ENCODE measurements around the gene SLC34A3.
"Not testable (repeated sequence)": the region's sequence is repeated elsewhere in the genome, so short reads cannot be mapped to it uniquely, and the experiment has no call there.

Gene SLC34A3

GRCh38 chr9:137241490-137242268 lies 11.0 kb downstream of the SLC34A3 start:
- Histone ChIP-seq H3K27me3 (ENCODE audit: insufficient read depth, low read length, poor library complexity) (no peaks in the 10 kb centered on the region), H3K4me1 (ENCODE audit: control insufficient read depth, low read depth, low read length) (peaks cover 16% of the 10 kb centered on the region), H3K23ac (ENCODE audit: low read length) (peak overlapping the region; percentile 66), H3K4me2 (ENCODE audit: low read length) (peak overlapping the region; percentile 72), H3K27ac (ENCODE audit: low read depth, low read length) (peak overlapping the region; percentile 91), H2AK5ac (ENCODE audit: low read length) (no peak overlapping the region), H2BK120ac (ENCODE audit: low read depth, low read length) (no peak overlapping the region), H2BK5ac (ENCODE audit: low read length) (no peak overlapping the region), H3K79me2 (ENCODE audit: control insufficient read depth, insufficient read depth, low read length) (peaks cover 18% of the 10 kb centered on the region), H3K4me3 (ENCODE audit: low read length) (peak overlapping the region; percentile 76), H3K18ac (ENCODE audit: low read length) (peak overlapping the region; percentile 51), H2BK15ac (replicated peaks; ENCODE audit: low read depth) (no peak overlapping the region), H4K5ac (ENCODE audit: low read length) (no peak overlapping the region), H3K79me1 (ENCODE audit: low read length) (peaks cover 9% of the 10 kb centered on the region), H4K8ac (ENCODE audit: low read depth, low read length) (no peak overlapping the region), H3K56ac (ENCODE audit: low read length) (peak overlapping the region; percentile 96), H3K36me3 (ENCODE audit: control insufficient read depth, insufficient read depth, low read length) (peaks cover 6% of the 10 kb centered on the region), H3K4ac (ENCODE audit: low read depth, low read length) (peak overlapping the region; percentile 93), H3K9ac (ENCODE audit: low read length) (peak overlapping the region; percentile 96)
- DNase-seq: no peak
- WGBS (ENCODE audit: extremely low coverage, insufficient coverage, low lambda C conversion rate): no CpG with 5 or more reads among the region's 83 CpGs

- Histone ChIP-seq H3K79me1 (ENCODE audit: low read length) (peaks cover 9% of the 10 kb centered on the region), H3K4me3 (ENCODE audit: low read length) (peak overlapping the region; percentile 76), H3K56ac (ENCODE audit: low read length) (peak overlapping the region; percentile 96), H2BK120ac (ENCODE audit: low read depth, low read length) (no peak overlapping the region), H3K36me3 (ENCODE audit: control insufficient read depth, insufficient read depth, low read length) (peaks cover 6% of the 10 kb centered on the region), H3K79me2 (ENCODE audit: control insufficient read depth, insufficient read depth, low read length) (peaks cover 18% of the 10 kb centered on the region), H2AK5ac (ENCODE audit: low read length) (no peak overlapping the region), H3K23ac (ENCODE audit: low read length) (peak overlapping the region; percentile 11), H3K18ac (ENCODE audit: low read length) (no peak overlapping the region), H3K4me2 (ENCODE audit: low read length) (peak overlapping the region; percentile 72), H2BK5ac (ENCODE audit: low read length) (no peak overlapping the region), H4K8ac (ENCODE audit: low read depth, low read length) (no peak overlapping the region), H4K5ac (ENCODE audit: low read length) (no peak overlapping the region), H3K27ac (ENCODE audit: low read depth, low read length) (no peak overlapping the region), H3K9ac (ENCODE audit: low read length) (peak overlapping the region; percentile 96), H3K4ac (ENCODE audit: low read depth, low read length) (no peak overlapping the region), H3K27me3 (ENCODE audit: insufficient read depth, low read length, poor library complexity) (no peaks in the 10 kb centered on the region), H2BK15ac (replicated peaks; ENCODE audit: low read depth) (no peak overlapping the region), H3K4me1 (ENCODE audit: control insufficient read depth, low read depth, low read length) (peaks cover 14% of the 10 kb centered on the region)
- no CpG with 5 or more reads among the region's 36 CpGs for WGBS (ENCODE audit: extremely low coverage, insufficient coverage, low lambda C conversion rate)
- no peak for DNase-seq
These were observed 11.8 kb downstream of the SLC34A3 start for GRCh38 chr9:137242269-137243203.

- H3K4me2 ChIP-seq (ENCODE audit: low read length): not testable (repeated sequence)
- WGBS (ENCODE audit: extremely low coverage, insufficient coverage, low lambda C conversion rate): no CpG with 5 or more reads among the region's 18 CpGs
These were observed 12.5 kb downstream of the SLC34A3 start for GRCh38 chr9:137243266-137243625.

GRCh38 chr9:137243626-137244485 lies 13.2 kb downstream of the SLC34A3 start:
- Histone ChIP-seq H3K56ac (ENCODE audit: low read length) (peak overlapping the region; percentile 90), H3K4me3 (ENCODE audit: low read length) (no peak overlapping the region)

More at GRCh38 chr9:137243266-137243625, 12.5 kb downstream of the SLC34A3 start:
- H3K56ac ChIP-seq (ENCODE audit: low read length); H3K36me3 ChIP-seq (ENCODE audit: control insufficient read depth, insufficient read depth, low read length); H2AK5ac ChIP-seq (ENCODE audit: low read length); H3K79me1 ChIP-seq (ENCODE audit: low read length); H3K23ac ChIP-seq (ENCODE audit: low read length); H3K27me3 ChIP-seq (ENCODE audit: insufficient read depth, low read length, poor library complexity); H3K4ac ChIP-seq (ENCODE audit: low read depth, low read length); H2BK5ac ChIP-seq (ENCODE audit: low read length); H2BK15ac ChIP-seq (replicated peaks; ENCODE audit: low read depth); H3K4me3 ChIP-seq (ENCODE audit: low read length); H3K27ac ChIP-seq (ENCODE audit: low read depth, low read length); DNase-seq; H4K5ac ChIP-seq (ENCODE audit: low read length); H3K18ac ChIP-seq (ENCODE audit: low read length); H2BK120ac ChIP-seq (ENCODE audit: low read depth, low read length); H4K8ac ChIP-seq (ENCODE audit: low read depth, low read length): not testable (repeated sequence)
- peaks cover 18% of the 10 kb centered on the region for H3K79me2 ChIP-seq (ENCODE audit: control insufficient read depth, insufficient read depth, low read length)
- peak overlapping the region; percentile 3 for H3K9ac ChIP-seq (ENCODE audit: low read length)
- peaks cover 14% of the 10 kb centered on the region for H3K4me1 ChIP-seq (ENCODE audit: control insufficient read depth, low read depth, low read length)

More at GRCh38 chr9:137243626-137244485, 13.2 kb downstream of the SLC34A3 start:
- no peak overlapping the region for H2BK15ac ChIP-seq (replicated peaks; ENCODE audit: low read depth)
- no peak overlapping the region for H3K23ac ChIP-seq (ENCODE audit: low read length)
- peak; percentile 70 for DNase-seq
- H3K4me1 ChIP-seq (ENCODE audit: control insufficient read depth, low read depth, low read length): peaks cover 14% of the 10 kb centered on the region
- no peak overlapping the region for H2AK5ac ChIP-seq (ENCODE audit: low read length)
- H3K18ac ChIP-seq (ENCODE audit: low read length): no peak overlapping the region
- peaks cover 6% of the 10 kb centered on the region for H3K36me3 ChIP-seq (ENCODE audit: control insufficient read depth, insufficient read depth, low read length)
- no peak overlapping the region for H2BK5ac ChIP-seq (ENCODE audit: low read length)
- H3K4me2 ChIP-seq (ENCODE audit: low read length): peak overlapping the region; percentile 0
- H3K27ac ChIP-seq (ENCODE audit: low read depth, low read length): peak overlapping the region; percentile 2
- H3K27me3 ChIP-seq (ENCODE audit: insufficient read depth, low read length, poor library complexity): no peaks in the 10 kb centered on the region
- H3K4ac ChIP-seq (ENCODE audit: low read depth, low read length): no peak overlapping the region
- peaks cover 17% of the 10 kb centered on the region for H3K79me2 ChIP-seq (ENCODE audit: control insufficient read depth, insufficient read depth, low read length)
- H3K79me1 ChIP-seq (ENCODE audit: low read length): peaks cover 4% of the 10 kb centered on the region
- no peak overlapping the region for H2BK120ac ChIP-seq (ENCODE audit: low read depth, low read length)
- peak overlapping the region; percentile 28 for H3K9ac ChIP-seq (ENCODE audit: low read length)
- H4K8ac ChIP-seq (ENCODE audit: low read depth, low read length): no peak overlapping the region
- no CpG with 5 or more reads among the region's 15 CpGs for WGBS (ENCODE audit: extremely low coverage, insufficient coverage, low lambda C conversion rate)
- H4K5ac ChIP-seq (ENCODE audit: low read length): no peak overlapping the region

Measured in mesendoderm (in vitro differentiated cells).